Prostate gland (tissue), 2 donors: ENCODE results near the gene DYSF.

ENCODE experiments used
- POLR2A ChIP-seq: fragments of 450-650 bp; IDR thresholded peaks from one replicate; pipeline ENCODE4 v1.6.1; 2016; ENCODE audit warnings: antibody characterized with exemption, mild to moderate bottlenecking
- POLR2AphosphoS5 ChIP-seq: sonication (generic); formaldehyde crosslinking; IDR thresholded peaks from one replicate; pipeline ENCODE4 v1.6.1; 2017; ENCODE audit warnings: antibody characterized with exemption
- TF ChIP-seq, protein P1 (sequence below), 4 experiments: fragments of 200-600 bp in 2 of 4; fragments of 450-650 bp in 2 of 4; sonication (generic) in 2 of 4; IDR thresholded peaks; 1 replicate in 3 of 4; 2 replicates in 1 of 4; pipeline ENCODE4 v1.5.1; 2016 to 2019; ENCODE audit warnings: antibody characterized with exemption in 4 of 4, mild to moderate bottlenecking in 2 of 4, moderate library complexity in 2 of 4

- TF ChIP-seq, protein P1, sequence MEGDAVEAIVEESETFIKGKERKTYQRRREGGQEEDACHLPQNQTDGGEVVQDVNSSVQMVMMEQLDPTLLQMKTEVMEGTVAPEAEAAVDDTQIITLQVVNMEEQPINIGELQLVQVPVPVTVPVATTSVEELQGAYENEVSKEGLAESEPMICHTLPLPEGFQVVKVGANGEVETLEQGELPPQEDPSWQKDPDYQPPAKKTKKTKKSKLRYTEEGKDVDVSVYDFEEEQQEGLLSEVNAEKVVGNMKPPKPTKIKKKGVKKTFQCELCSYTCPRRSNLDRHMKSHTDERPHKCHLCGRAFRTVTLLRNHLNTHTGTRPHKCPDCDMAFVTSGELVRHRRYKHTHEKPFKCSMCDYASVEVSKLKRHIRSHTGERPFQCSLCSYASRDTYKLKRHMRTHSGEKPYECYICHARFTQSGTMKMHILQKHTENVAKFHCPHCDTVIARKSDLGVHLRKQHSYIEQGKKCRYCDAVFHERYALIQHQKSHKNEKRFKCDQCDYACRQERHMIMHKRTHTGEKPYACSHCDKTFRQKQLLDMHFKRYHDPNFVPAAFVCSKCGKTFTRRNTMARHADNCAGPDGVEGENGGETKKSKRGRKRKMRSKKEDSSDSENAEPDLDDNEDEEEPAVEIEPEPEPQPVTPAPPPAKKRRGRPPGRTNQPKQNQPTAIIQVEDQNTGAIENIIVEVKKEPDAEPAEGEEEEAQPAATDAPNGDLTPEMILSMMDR (IDR thresholded peaks at IDR 0.05) = no peak
- TF ChIP-seq POLR2A (no peak), POLR2AphosphoS5 (no peak)
Observed at GRCh38 chr2:71472019-71472418, 18.7 kb downstream of the DYSF start.
